Endodermal cell (in vitro differentiated cells): ENCODE data around the gene PTP4A2. TPM values are rescaled to one million over a fixed set of nuclear protein-coding genes. Genes with fewer than 3 reads are reported as not detected.
A peak's percentile ranks its signal among the peaks of the same experiment; 100 is the strongest.

ENCODE experiments used
- DNase-seq: peaks from one replicate; pipeline ENCODE4 v3.0.0-alpha.2; 2017
- H3K27ac ChIP-seq: 2 replicates; pipeline ENCODE4 v1.5.1; 2013; ENCODE audit warnings: mild to moderate bottlenecking, low read depth, low read length, moderate library complexity
- H3K27me3 ChIP-seq: 2 replicates; pipeline ENCODE4 v1.6.1; 2013; ENCODE audit warnings: mild to moderate bottlenecking, low read length, moderate library complexity; ENCODE audit not compliant: insufficient read depth, control insufficient read depth, poor library complexity, severe bottlenecking
- H3K36me3 ChIP-seq: 2 replicates; pipeline ENCODE4 v1.7.0; 2013; ENCODE audit warnings: mild to moderate bottlenecking, low read length, moderate library complexity; ENCODE audit not compliant: control insufficient read depth, insufficient read depth
- H3K4me1 ChIP-seq: one replicate; pipeline ENCODE4 v1.7.0; 2013; ENCODE audit warnings: low read length; ENCODE audit not compliant: control insufficient read depth, insufficient read depth
- H3K4me3 ChIP-seq: 2 replicates; pipeline ENCODE4 v1.5.1; 2013; ENCODE audit warnings: mild to moderate bottlenecking, low read length, moderate library complexity
- H3K9ac ChIP-seq: 2 replicates; pipeline ENCODE4 v1.6.1; 2013; ENCODE audit warnings: mild to moderate bottlenecking, low read length, moderate library complexity; ENCODE audit not compliant: poor library complexity, severe bottlenecking; ENCODE audit errors: extremely low read depth
- H3K9me3 ChIP-seq: 2 replicates; pipeline ENCODE4 v1.6.1; 2013; ENCODE audit warnings: mild to moderate bottlenecking, low read length, moderate library complexity; ENCODE audit not compliant: control insufficient read depth
- H3K27ac Mint-ChIP-seq: 2 replicates; pipeline ENCODE4 v1.8.0; 2020; ENCODE audit warnings: mixed read lengths
- H3K27me3 Mint-ChIP-seq: 2 replicates; pipeline ENCODE4 v1.8.0; 2021; ENCODE audit warnings: mild to moderate bottlenecking, mixed read lengths; ENCODE audit not compliant: insufficient read depth
- H3K36me3 Mint-ChIP-seq: 2 replicates; pipeline ENCODE4 v1.8.0; 2020; ENCODE audit warnings: low read depth, mixed read lengths
- H3K4me1 Mint-ChIP-seq: 2 replicates; pipeline ENCODE4 v1.8.0; 2020; ENCODE audit warnings: mixed read lengths
- H3K4me3 Mint-ChIP-seq: 2 replicates; pipeline ENCODE4 v1.8.0; 2020; ENCODE audit warnings: mild to moderate bottlenecking, moderate library complexity, mixed read lengths
- H3K9me3 Mint-ChIP-seq: 2 replicates; pipeline ENCODE4 v1.8.0; 2020; ENCODE audit warnings: mild to moderate bottlenecking, mixed read lengths
- CTCF ChIP-seq: fragments of 200-600 bp; sonication (generic); conservative IDR thresholded peaks from 2 replicates; pipeline ENCODE4 v1.5.0; 2021; ENCODE audit warnings: antibody characterized with exemption, mild to moderate bottlenecking
- WGBS, 2 experiments: methylation state at CpG; one replicate each; pipeline versions ENCODE4 v1.1.5 to v1.1.7; 2013; ENCODE audit warnings: missing lambda C conversion rate in 2 of 2, mixed read lengths in 1 of 2; ENCODE audit not compliant: insufficient coverage in 1 of 2, insufficient read length in 1 of 2; 5-methylcytosine and 5-hydroxymethylcytosine counted together
- total RNA-seq, 2 donors: library from RNA; stranded (reverse); fragmentation: NEBNext Ultra II Directional in 1 of 2; extraction: Animal tissue kit (Norgen Biotek cat#: 25700) in 1 of 2; gene quantifications; 2 replicates in 1 of 2; 3 replicates in 1 of 2; pipeline ENCODE4 v1.2.1, GENCODE V29; 2021

The PTP4A2 gene
- total RNA-seq, 2 donors from 2014 or later, result 211 TPM

GRCh38 chr1:31923901-31924535 is 14.2 kb downstream of the PTP4A2 start:
- H3K9me3 ChIP-seq, result peaks cover 6% of the 10 kb centered on the region
- peaks cover 8% of the 10 kb centered on the region for H3K36me3 ChIP-seq
- H3K36me3 Mint-ChIP-seq, result peaks cover 20% of the 10 kb centered on the region
- no peak for TF ChIP-seq CTCF
- no peak overlapping the region for H3K9ac ChIP-seq
- 70 to 81% methylated on average over 1 to 2 of the region's 2 CpGs for WGBS, 2 experiments
- H3K4me1 Mint-ChIP-seq, result peaks cover 49% of the 10 kb centered on the region
- no peaks in the 10 kb centered on the region for H3K27me3 ChIP-seq
- H3K27me3 Mint-ChIP-seq, result no peaks in the 10 kb centered on the region
- H3K27ac ChIP-seq, result no peak overlapping the region
- H3K4me1 ChIP-seq, result peaks cover 13% of the 10 kb centered on the region
- H3K27ac Mint-ChIP-seq, result peak overlapping the region; percentile 61
- DNase-seq, result no peak
- peak overlapping the region; percentile 32 for H3K4me3 ChIP-seq
- H3K9me3 Mint-ChIP-seq, result peaks cover 11% of the 10 kb centered on the region
- no peak overlapping the region for H3K4me3 Mint-ChIP-seq

GRCh38 chr1:31920956-31921355 is 17.2 kb downstream of the PTP4A2 start:
- Histone ChIP-seq H3K9ac (no peak overlapping the region), H3K36me3 (peaks cover 36% of the 10 kb centered on the region), H3K27ac (no peak overlapping the region), H3K9me3 (peaks cover 6% of the 10 kb centered on the region), H3K4me3 (no peak overlapping the region), H3K4me1 (peaks cover 10% of the 10 kb centered on the region), H3K27me3 (no peaks in the 10 kb centered on the region)
- peaks cover 42% of the 10 kb centered on the region for H3K36me3 Mint-ChIP-seq
- H3K9me3 Mint-ChIP-seq, result peaks cover 11% of the 10 kb centered on the region
- H3K4me3 Mint-ChIP-seq, result no peak overlapping the region
- H3K27ac Mint-ChIP-seq, result peak overlapping the region; percentile 56
- no peak for TF ChIP-seq CTCF
- 89 to 96% methylated on average over 1 to 2 of the region's 2 CpGs for WGBS, 2 experiments
- no peak for DNase-seq
- peaks cover 25% of the 10 kb centered on the region for H3K4me1 Mint-ChIP-seq
- no peaks in the 10 kb centered on the region for H3K27me3 Mint-ChIP-seq

- Histone ChIP-seq H3K9ac (no peak overlapping the region), H3K9me3 (peaks cover 19% of the 10 kb centered on the region), H3K4me1 (peaks cover 10% of the 10 kb centered on the region), H3K27ac (no peak overlapping the region), H3K4me3 (no peak overlapping the region), H3K36me3 (peaks cover 50% of the 10 kb centered on the region), H3K27me3 (no peaks in the 10 kb centered on the region)
- DNase-seq, result no peak
- Mint-ChIP-seq H3K4me3 (no peak overlapping the region), H3K27me3 (no peaks in the 10 kb centered on the region), H3K27ac (no peak overlapping the region), H3K36me3 (peaks cover 52% of the 10 kb centered on the region), H3K4me1 (peaks cover 15% of the 10 kb centered on the region), H3K9me3 (peaks cover 11% of the 10 kb centered on the region)
- WGBS, 2 experiments, result 96 to 97% methylated on average over 8 to 10 of the region's 10 CpGs
- no peak for TF ChIP-seq CTCF
These were observed 18.6 kb downstream of the PTP4A2 start for GRCh38 chr1:31919591-31919990.
